Osteocyte (in vitro differentiated cells): ENCODE results near the gene TEX14. TPM values are rescaled to one million over a fixed set of nuclear protein-coding genes. Genes with fewer than 3 reads are reported as not detected.
"Not testable (repeated sequence)": the region's sequence is repeated elsewhere in the genome, so short reads cannot be mapped to it uniquely, and the experiment has no call there.

Experiments used
- DNase-seq: peaks from one replicate; pipeline ENCODE4 v3.0.0; 2021; ENCODE audit warnings: mixed read lengths; ENCODE audit not compliant: unreplicated experiment; ENCODE audit errors: extremely low spot score
- H3K27ac Mint-ChIP-seq: one replicate; pipeline ENCODE4 v1.8.0; 2021; ENCODE audit warnings: mild to moderate bottlenecking, mixed read lengths; ENCODE audit not compliant: unreplicated experiment
- H3K27me3 Mint-ChIP-seq: one replicate; pipeline ENCODE4 v1.8.0; 2021; ENCODE audit warnings: mixed read lengths; ENCODE audit not compliant: unreplicated experiment
- H3K36me3 Mint-ChIP-seq: one replicate; pipeline ENCODE4 v1.8.0; 2021; ENCODE audit warnings: mixed read lengths; ENCODE audit not compliant: unreplicated experiment
- H3K4me1 Mint-ChIP-seq: one replicate; pipeline ENCODE4 v1.8.0; 2021; ENCODE audit warnings: mixed read lengths; ENCODE audit not compliant: unreplicated experiment
- H3K4me3 Mint-ChIP-seq: one replicate; pipeline ENCODE4 v1.8.0; 2021; ENCODE audit warnings: mild to moderate bottlenecking, moderate library complexity, mixed read lengths; ENCODE audit not compliant: unreplicated experiment
- H3K9me3 Mint-ChIP-seq: one replicate; pipeline ENCODE4 v1.8.0; 2021; ENCODE audit warnings: mixed read lengths; ENCODE audit not compliant: unreplicated experiment
- CTCF ChIP-seq: fragments of 200-600 bp; sonication (generic); IDR thresholded peaks from 2 replicates; pipeline ENCODE4 v1.5.0; 2021; ENCODE audit warnings: antibody characterized with exemption, mild to moderate bottlenecking, moderate library complexity
- total RNA-seq: library from RNA; stranded (reverse); gene quantifications from 2 replicates; pipeline ENCODE4 v1.2.1, GENCODE V29; 2021

Gene TEX14
- total RNA-seq, 1 donor from 2014 or later: 0.27 TPM

DNA sequence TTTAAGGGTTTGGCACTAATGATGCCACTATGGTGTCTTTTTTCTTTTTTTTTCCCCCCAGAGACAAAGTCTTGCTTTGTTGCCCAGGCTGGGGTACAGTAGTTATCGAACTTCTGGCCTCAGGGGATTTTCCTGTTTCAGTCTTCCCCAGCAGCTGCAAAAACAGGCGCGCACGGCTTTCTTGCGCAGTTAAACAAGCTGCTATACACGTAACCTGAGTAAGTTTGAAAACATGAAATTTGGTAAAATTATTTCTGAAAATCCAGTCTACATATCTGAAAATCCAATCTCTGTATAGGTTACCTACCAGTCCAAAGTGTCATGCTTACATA, 11.8 kb downstream of the TEX14 start:
- Mint-ChIP-seq H3K4me1 (peaks cover 12% of the 10 kb centered on the region), H3K27me3 (no peaks in the 10 kb centered on the region), H3K9me3 (no peaks in the 10 kb centered on the region), H3K36me3 (no peaks in the 10 kb centered on the region), H3K4me3 (peak overlapping the region; percentile 60), H3K27ac (peak overlapping the region; percentile 77)
- no peak for DNase-seq
- no peak for TF ChIP-seq CTCF

GRCh38 chr17:58679263-58680037, 12.4 kb downstream of the TEX14 start:
- Mint-ChIP-seq H3K27ac (peak overlapping the region; percentile 77), H3K27me3 (no peaks in the 10 kb centered on the region), H3K4me3 (peak overlapping the region; percentile 60), H3K36me3 (no peaks in the 10 kb centered on the region), H3K9me3 (no peaks in the 10 kb centered on the region), H3K4me1 (peaks cover 12% of the 10 kb centered on the region)
- TF ChIP-seq CTCF: no peak
- no peak for DNase-seq

DNA sequence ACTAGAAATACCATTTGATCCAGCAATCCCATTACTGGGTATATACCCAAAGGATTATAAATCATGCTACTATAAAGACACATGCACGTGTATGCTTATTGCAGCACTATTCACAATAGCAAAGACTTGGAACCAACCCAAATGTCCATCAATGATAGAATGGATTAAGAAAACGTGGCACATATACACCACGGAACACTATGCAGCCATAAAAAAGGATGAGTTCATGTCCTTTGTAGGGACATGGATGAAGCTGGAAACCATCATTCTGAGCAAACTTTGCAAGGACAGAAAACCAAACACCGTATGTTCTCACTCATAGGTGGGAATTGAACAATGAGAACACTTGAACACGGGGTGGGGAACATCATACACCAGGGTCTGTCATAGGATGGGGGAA, 13.6 kb downstream of the TEX14 start:
- not testable (repeated sequence) for DNase-seq, H3K9me3 Mint-ChIP-seq, H3K36me3 Mint-ChIP-seq, H3K27ac Mint-ChIP-seq, H3K4me3 Mint-ChIP-seq, H3K27me3 Mint-ChIP-seq
- peaks cover 12% of the 10 kb centered on the region for H3K4me1 Mint-ChIP-seq

GRCh38 chr17:58677194-58677880, 14.5 kb downstream of the TEX14 start:
- DNase-seq: no peak
- Mint-ChIP-seq H3K4me3 (no peak overlapping the region), H3K27me3 (no peaks in the 10 kb centered on the region), H3K4me1 (peaks cover 12% of the 10 kb centered on the region), H3K36me3 (no peaks in the 10 kb centered on the region), H3K9me3 (no peaks in the 10 kb centered on the region), H3K27ac (no peak overlapping the region)
- no peak for TF ChIP-seq CTCF

- no peak for TF ChIP-seq CTCF
- Mint-ChIP-seq H3K27ac (no peak overlapping the region), H3K9me3 (no peaks in the 10 kb centered on the region), H3K4me3 (no peak overlapping the region), H3K4me1 (no peaks in the 10 kb centered on the region), H3K36me3 (no peaks in the 10 kb centered on the region), H3K27me3 (peaks cover 11% of the 10 kb centered on the region)
- DNase-seq: no peak
Measured at GRCh38 chr17:58671969-58672368, 19.9 kb downstream of the TEX14 start.
